HEK293T (cell line): ENCODE results near the gene LILRB2.

Experiments used
- ARNT ChIP-seq: fragments of 450-650 bp; IDR thresholded peaks from 2 replicates; pipeline ENCODE4 v1.6.1; 2017; ENCODE audit warnings: mild to moderate bottlenecking
- BHLHE40 ChIP-seq: fragments of 450-650 bp; IDR thresholded peaks from 2 replicates; pipeline ENCODE4 v1.6.1; 2016; ENCODE audit warnings: mild to moderate bottlenecking, moderate library complexity, borderline replicate concordance
- ELF4 ChIP-seq: fragments of 450-650 bp; IDR thresholded peaks from 2 replicates; pipeline ENCODE4 v1.6.1; 2017; ENCODE audit warnings: antibody characterized with exemption
- FOXM1 ChIP-seq: fragments of 450-650 bp; IDR thresholded peaks from 2 replicates; pipeline ENCODE4 v1.6.1; 2017; ENCODE audit warnings: mild to moderate bottlenecking, borderline replicate concordance
- HDGF ChIP-seq: fragments of 450-650 bp; IDR thresholded peaks from 2 replicates; pipeline ENCODE4 v1.6.1; 2017; ENCODE audit warnings: antibody characterized with exemption, borderline replicate concordance
- PKNOX1 ChIP-seq: fragments of 450-650 bp; IDR thresholded peaks from 2 replicates; pipeline ENCODE4 v1.6.1; 2016
- SUZ12 ChIP-seq: fragments of 450-650 bp; IDR thresholded peaks from 2 replicates; pipeline ENCODE4 v1.6.1; 2016; ENCODE audit warnings: mild to moderate bottlenecking
- ZNF384 ChIP-seq: fragments of 450-650 bp; IDR thresholded peaks from 2 replicates; pipeline ENCODE4 v1.6.1; 2016

- TF ChIP-seq BHLHE40 (no peak), ELF4 (no peak), ZNF384 (no peak), FOXM1 (no peak), SUZ12 (no peak), ARNT (no peak), PKNOX1 (no peak), HDGF (no peak)
Observed at GRCh38 chr19:54282686-54283470, 2.0 kb upstream of the LILRB2 start.
